Retinal pigment epithelial cell (primary cell): Measurements from ENCODE around the gene PTMS.

Source experiments
- DNase-seq: peaks from one replicate; pipeline ENCODE4 v3.0.0-alpha.2; 2010; ENCODE audit warnings: low read depth
- H3K4me3 ChIP-seq: 2 replicates; pipeline ENCODE4 v1.5.1; 2011; ENCODE audit warnings: mild to moderate bottlenecking, low read length, control low read depth, moderate library complexity
- TF ChIP-seq, protein P1 (sequence below): conservative IDR thresholded peaks from 2 replicates; pipeline ENCODE4 v1.5.1; 2011; ENCODE audit warnings: low read depth, low read length, control low read depth, inconsistent platforms

PTMS gene

DNA sequence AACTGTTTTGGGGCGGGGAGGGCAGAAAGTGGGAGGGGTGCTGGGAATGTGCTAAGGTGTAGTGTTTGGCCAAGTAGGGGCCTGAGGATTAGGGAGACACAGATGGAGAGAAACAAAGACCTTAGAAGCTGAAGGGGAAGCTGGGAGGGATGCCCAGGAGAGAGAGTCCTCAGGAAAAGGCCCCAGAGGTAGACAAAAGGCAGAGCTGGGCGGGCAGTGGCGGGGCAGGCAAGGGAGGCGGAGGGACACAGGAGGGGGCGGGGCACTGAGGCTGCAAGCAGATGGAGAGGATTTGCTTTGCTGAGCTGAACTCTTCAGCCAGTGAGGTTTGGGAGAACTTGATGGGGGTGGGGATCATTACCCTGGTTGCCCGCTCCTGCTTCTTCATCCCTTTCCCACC, 2.8 kb downstream of the PTMS start:
- H3K4me3 ChIP-seq, result peak overlapping the region; percentile 88
- no peak for DNase-seq
- TF ChIP-seq, protein P1, sequence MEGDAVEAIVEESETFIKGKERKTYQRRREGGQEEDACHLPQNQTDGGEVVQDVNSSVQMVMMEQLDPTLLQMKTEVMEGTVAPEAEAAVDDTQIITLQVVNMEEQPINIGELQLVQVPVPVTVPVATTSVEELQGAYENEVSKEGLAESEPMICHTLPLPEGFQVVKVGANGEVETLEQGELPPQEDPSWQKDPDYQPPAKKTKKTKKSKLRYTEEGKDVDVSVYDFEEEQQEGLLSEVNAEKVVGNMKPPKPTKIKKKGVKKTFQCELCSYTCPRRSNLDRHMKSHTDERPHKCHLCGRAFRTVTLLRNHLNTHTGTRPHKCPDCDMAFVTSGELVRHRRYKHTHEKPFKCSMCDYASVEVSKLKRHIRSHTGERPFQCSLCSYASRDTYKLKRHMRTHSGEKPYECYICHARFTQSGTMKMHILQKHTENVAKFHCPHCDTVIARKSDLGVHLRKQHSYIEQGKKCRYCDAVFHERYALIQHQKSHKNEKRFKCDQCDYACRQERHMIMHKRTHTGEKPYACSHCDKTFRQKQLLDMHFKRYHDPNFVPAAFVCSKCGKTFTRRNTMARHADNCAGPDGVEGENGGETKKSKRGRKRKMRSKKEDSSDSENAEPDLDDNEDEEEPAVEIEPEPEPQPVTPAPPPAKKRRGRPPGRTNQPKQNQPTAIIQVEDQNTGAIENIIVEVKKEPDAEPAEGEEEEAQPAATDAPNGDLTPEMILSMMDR, result no peak

DNA sequence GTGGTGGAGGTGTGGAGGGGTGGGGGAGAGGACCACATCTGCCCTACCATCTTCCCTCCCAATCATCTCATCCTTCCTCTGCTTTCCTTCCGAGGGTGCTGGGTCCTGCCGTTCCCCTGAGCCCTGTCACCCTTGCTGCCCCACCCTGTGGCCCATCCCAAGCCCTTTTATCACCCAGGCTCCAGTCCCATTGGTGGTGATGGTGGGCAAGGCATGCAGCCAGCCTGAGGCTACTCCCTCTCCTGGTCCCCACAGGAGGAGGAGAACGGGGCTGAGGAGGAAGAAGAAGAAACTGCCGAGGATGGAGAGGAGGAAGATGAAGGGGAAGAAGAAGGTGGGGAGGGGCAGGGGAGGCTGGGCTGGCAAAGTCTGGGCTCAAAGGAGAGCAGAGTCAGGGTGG, 3.5 kb downstream of the PTMS start:
- no peak for DNase-seq
- no peak overlapping the region for H3K4me3 ChIP-seq
- TF ChIP-seq, protein P1, result no peak

DNA sequence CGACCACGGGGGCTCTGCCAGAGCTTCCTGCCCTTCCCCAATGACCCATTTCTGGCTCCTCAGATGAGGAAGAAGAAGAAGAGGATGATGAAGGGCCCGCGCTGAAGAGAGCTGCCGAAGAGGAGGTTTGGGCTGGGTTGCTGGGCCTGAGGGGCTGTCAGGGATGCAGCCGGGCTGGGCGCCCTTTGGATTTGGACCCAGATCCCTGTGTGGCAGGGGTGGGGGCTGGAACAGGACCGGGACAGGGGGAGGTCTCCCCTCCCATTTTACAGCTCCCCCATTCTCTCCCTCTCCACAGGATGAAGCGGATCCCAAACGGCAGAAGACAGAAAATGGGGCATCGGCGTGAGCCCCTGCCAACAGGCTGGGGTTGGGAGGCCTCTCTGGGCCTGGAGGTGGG, 3.9 kb downstream of the PTMS start:
- TF ChIP-seq, protein P1, result no peak

GRCh38 chr12:6770600-6770999, 4.4 kb downstream of the PTMS start:
- no peak overlapping the region for H3K4me3 ChIP-seq
- TF ChIP-seq, protein P1, result no peak
- no peak for DNase-seq

More for the DNA sequence above, 3.9 kb downstream of the PTMS start:
- DNase-seq, result no peak
- H3K4me3 ChIP-seq, result no peak overlapping the region

GRCh38 chr12:6771091-6771495, 4.9 kb downstream of the PTMS start:
- no peak overlapping the region for H3K4me3 ChIP-seq
- DNase-seq, result no peak
- TF ChIP-seq, protein P1, result no peak

GRCh38 chr12:6771509-6772330, 5.6 kb downstream of the PTMS start:
- TF ChIP-seq, protein P1, result no peak
- DNase-seq, result no peak
- no peak overlapping the region for H3K4me3 ChIP-seq

GRCh38 chr12:6772331-6772695, 6.2 kb downstream of the PTMS start, which contains the start of gene LAG3:
TSS of gene LAG3 (plus strand) at chr12:6772520. CDS start at chr12:6772853, 333 bp downstream.
- DNase-seq, result no peak
- H3K4me3 ChIP-seq, result no peak within 1 kb of the TSS
- TF ChIP-seq, protein P1, result no peak
